Mesenchymal stem cell (in vitro differentiated cells and primary cell): Measurements from ENCODE around the gene NCF1.
"Not testable (repeated sequence)": the region's sequence is repeated elsewhere in the genome, so short reads cannot be mapped to it uniquely, and the experiment has no call there.

Source experiments
- DNase-seq: peaks from one replicate; pipeline ENCODE4 v3.0.0-alpha.2; 2013
- H2AFZ ChIP-seq: one replicate; pipeline ENCODE4 v1.6.1; 2013; ENCODE audit warnings: low read depth, mild to moderate bottlenecking, control low read depth, inconsistent platforms, low read length, moderate library complexity
- H2AK5ac ChIP-seq: 2 replicates; pipeline ENCODE4 v1.6.1; 2013; ENCODE audit warnings: low read length, moderate library complexity, mild to moderate bottlenecking, inconsistent platforms; ENCODE audit not compliant: severe bottlenecking
- H2BK120ac ChIP-seq: one replicate; pipeline ENCODE4 v1.6.1; 2013; ENCODE audit warnings: low read depth, mild to moderate bottlenecking, inconsistent platforms, low read length, moderate library complexity
- H2BK12ac ChIP-seq, 2 experiments: one replicate each; pipeline ENCODE4 v1.6.1; 2013; ENCODE audit warnings: inconsistent platforms in 2 of 2, low read length in 2 of 2, mild to moderate bottlenecking in 2 of 2, moderate library complexity in 2 of 2, control low read depth in 1 of 2
- H2BK15ac ChIP-seq: one replicate; pipeline ENCODE4 v1.6.1; 2013; ENCODE audit warnings: mild to moderate bottlenecking, low read depth, inconsistent platforms; ENCODE audit not compliant: poor library complexity, severe bottlenecking
- H2BK5ac ChIP-seq: 2 replicates; pipeline ENCODE4 v1.6.1; 2013; ENCODE audit warnings: low read depth, mild to moderate bottlenecking, low read length, control low read depth, inconsistent platforms; ENCODE audit not compliant: poor library complexity, severe bottlenecking
- H3K14ac ChIP-seq, 2 experiments: one replicate each; pipeline ENCODE4 v1.6.1; 2013; ENCODE audit warnings: inconsistent platforms in 2 of 2, low read length in 2 of 2, control low read depth in 1 of 2, mild to moderate bottlenecking in 1 of 2, moderate library complexity in 1 of 2
- H3K18ac ChIP-seq, 2 experiments: one replicate each; pipeline ENCODE4 v1.6.1; 2013; ENCODE audit warnings: inconsistent platforms in 2 of 2, low read length in 2 of 2, control low read depth in 1 of 2, low read depth in 1 of 2, mild to moderate bottlenecking in 1 of 2
- H3K23ac ChIP-seq, 2 experiments: one replicate each; pipeline ENCODE4 v1.6.1; 2013; ENCODE audit warnings: inconsistent platforms in 2 of 2, low read length in 2 of 2, mild to moderate bottlenecking in 2 of 2, moderate library complexity in 2 of 2, control low read depth in 1 of 2
- H3K27ac ChIP-seq: 2 replicates; pipeline ENCODE4 v1.5.1; 2013; ENCODE audit warnings: mild to moderate bottlenecking, moderate library complexity, low read length, control low read depth, inconsistent platforms; ENCODE audit not compliant: poor library complexity, severe bottlenecking
- H3K27me3 ChIP-seq, 2 experiments: 2 replicates each; pipeline versions ENCODE4 v1.6.1 to v1.7.0; 2013; ENCODE audit warnings: low read length in 2 of 2, mild to moderate bottlenecking in 2 of 2, moderate library complexity in 2 of 2, control low read depth in 1 of 2, inconsistent platforms in 1 of 2; ENCODE audit not compliant: control insufficient read depth in 1 of 2, insufficient read depth in 1 of 2
- H3K36me3 ChIP-seq, 2 experiments: 2 replicates each; pipeline versions ENCODE4 v1.6.1 to v1.7.0; 2013; ENCODE audit warnings: low read length in 2 of 2, control low read depth in 1 of 2, inconsistent platforms in 1 of 2, low read depth in 1 of 2, mild to moderate bottlenecking in 1 of 2; ENCODE audit not compliant: insufficient read depth in 2 of 2, control insufficient read depth in 1 of 2
- H3K4ac ChIP-seq, 2 experiments: one replicate each; pipeline ENCODE4 v1.6.1; 2013; ENCODE audit warnings: inconsistent platforms in 2 of 2, low read length in 2 of 2, mild to moderate bottlenecking in 2 of 2, moderate library complexity in 2 of 2, control low read depth in 1 of 2, low read depth in 1 of 2
- H3K4me1 ChIP-seq: 2 replicates; pipeline ENCODE4 v1.6.1; 2013; ENCODE audit warnings: low read depth, low read length, control low read depth; ENCODE audit not compliant: control insufficient read depth, insufficient read depth
- H3K4me2 ChIP-seq: 2 replicates; pipeline ENCODE4 v1.6.1; 2013; ENCODE audit warnings: low read length, mild to moderate bottlenecking, inconsistent platforms; ENCODE audit not compliant: poor library complexity, severe bottlenecking
- H3K4me3 ChIP-seq, 2 experiments: 2 replicates each; pipeline versions ENCODE4 v1.5.1 to v1.7.0; 2013; ENCODE audit warnings: low read length in 2 of 2, mild to moderate bottlenecking in 2 of 2, control low read depth in 1 of 2, low read depth in 1 of 2; ENCODE audit not compliant: insufficient read depth in 1 of 2
- H3K79me1 ChIP-seq: replicated peaks from 2 replicates; pipeline ENCODE4 v1.6.1; 2013; ENCODE audit warnings: mild to moderate bottlenecking, control low read depth, low read length, inconsistent platforms; ENCODE audit not compliant: poor library complexity, severe bottlenecking
- H3K9ac ChIP-seq: 2 replicates; pipeline ENCODE4 v1.7.0; 2013; ENCODE audit warnings: mild to moderate bottlenecking, low read length, moderate library complexity
- H3K9me3 ChIP-seq: 2 replicates; pipeline ENCODE4 v1.7.0; 2013; ENCODE audit warnings: mild to moderate bottlenecking, low read length; ENCODE audit not compliant: control insufficient read depth
- H4K8ac ChIP-seq: one replicate; pipeline ENCODE4 v1.6.1; 2013; ENCODE audit warnings: inconsistent platforms, mild to moderate bottlenecking, low read length, moderate library complexity
- H4K91ac ChIP-seq: one replicate; pipeline ENCODE4 v1.6.1; 2013; ENCODE audit warnings: mild to moderate bottlenecking, low read length, inconsistent platforms
- WGBS: methylation state at CpG from one replicate; pipeline ENCODE4 v1.1.7; 2013; ENCODE audit warnings: mixed read lengths; 5-methylcytosine and 5-hydroxymethylcytosine counted together

NCF1 gene

DNA sequence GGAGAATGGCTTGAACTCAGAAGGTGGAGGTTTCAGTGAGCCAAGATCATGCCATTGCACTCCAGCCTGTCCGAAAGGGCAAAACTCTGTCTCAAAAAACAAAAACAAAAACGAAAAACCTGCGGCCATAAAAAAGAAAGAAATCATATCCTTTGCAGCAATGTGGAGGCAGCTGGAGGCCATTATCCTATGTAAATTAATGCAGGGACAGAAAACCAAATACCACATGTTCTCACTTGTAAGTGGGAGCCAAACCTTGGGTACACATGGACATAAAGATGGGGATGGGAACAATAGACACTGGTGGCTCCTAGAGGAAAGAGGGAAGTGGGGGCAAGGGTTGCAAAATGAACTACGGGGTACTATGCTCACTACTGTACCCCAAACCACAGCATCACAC is 56.6 kb downstream of the NCF1 start:
- H2AFZ ChIP-seq, H3K9me3 ChIP-seq, H3K23ac ChIP-seq, H3K14ac ChIP-seq, H2BK120ac ChIP-seq, H3K4me3 ChIP-seq, H3K4me1 ChIP-seq, H2AK5ac ChIP-seq, H3K4ac ChIP-seq, H2BK5ac ChIP-seq, H3K27me3 ChIP-seq, H3K18ac ChIP-seq, H4K91ac ChIP-seq, H4K8ac ChIP-seq, H3K79me1 ChIP-seq, H3K9ac ChIP-seq, H2BK15ac ChIP-seq, DNase-seq, H3K27ac ChIP-seq, H3K36me3 ChIP-seq, H2BK12ac ChIP-seq, H3K4me2 ChIP-seq: not testable (repeated sequence)
- no CpG with 5 or more reads among the region's 4 CpGs for WGBS
